Testis (tissue), 2 donors: ENCODE measurements around the gene VWCE.
"Not testable (repeated sequence)": the region's sequence is repeated elsewhere in the genome, so short reads cannot be mapped to it uniquely, and the experiment has no call there.

Experiments
- POLR2A ChIP-seq: fragments of 450-650 bp; IDR thresholded peaks from one replicate; pipeline ENCODE4 v1.6.1; 2017; ENCODE audit warnings: antibody characterized with exemption, mild to moderate bottlenecking, moderate library complexity
- TF ChIP-seq, protein P1 (sequence below), 3 experiments: fragments of 450-650 bp in 2 of 3; fragments of 200-600 bp in 1 of 3; sonication (generic) in 1 of 3; IDR thresholded peaks; one replicate each; pipeline ENCODE4 v1.5.1; 2016 to 2019; ENCODE audit warnings: antibody characterized with exemption in 3 of 3, mild to moderate bottlenecking in 2 of 3, moderate library complexity in 1 of 3

GRCh38 chr11:61211327-61211952, 83.7 kb downstream of the VWCE start:
- TF ChIP-seq, protein P1, sequence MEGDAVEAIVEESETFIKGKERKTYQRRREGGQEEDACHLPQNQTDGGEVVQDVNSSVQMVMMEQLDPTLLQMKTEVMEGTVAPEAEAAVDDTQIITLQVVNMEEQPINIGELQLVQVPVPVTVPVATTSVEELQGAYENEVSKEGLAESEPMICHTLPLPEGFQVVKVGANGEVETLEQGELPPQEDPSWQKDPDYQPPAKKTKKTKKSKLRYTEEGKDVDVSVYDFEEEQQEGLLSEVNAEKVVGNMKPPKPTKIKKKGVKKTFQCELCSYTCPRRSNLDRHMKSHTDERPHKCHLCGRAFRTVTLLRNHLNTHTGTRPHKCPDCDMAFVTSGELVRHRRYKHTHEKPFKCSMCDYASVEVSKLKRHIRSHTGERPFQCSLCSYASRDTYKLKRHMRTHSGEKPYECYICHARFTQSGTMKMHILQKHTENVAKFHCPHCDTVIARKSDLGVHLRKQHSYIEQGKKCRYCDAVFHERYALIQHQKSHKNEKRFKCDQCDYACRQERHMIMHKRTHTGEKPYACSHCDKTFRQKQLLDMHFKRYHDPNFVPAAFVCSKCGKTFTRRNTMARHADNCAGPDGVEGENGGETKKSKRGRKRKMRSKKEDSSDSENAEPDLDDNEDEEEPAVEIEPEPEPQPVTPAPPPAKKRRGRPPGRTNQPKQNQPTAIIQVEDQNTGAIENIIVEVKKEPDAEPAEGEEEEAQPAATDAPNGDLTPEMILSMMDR (IDR thresholded peaks at IDR 0.05) = not testable (repeated sequence)
- TF ChIP-seq POLR2A = not testable (repeated sequence)
